ENCODE measurements around the gene B4GALT3.

DNA sequence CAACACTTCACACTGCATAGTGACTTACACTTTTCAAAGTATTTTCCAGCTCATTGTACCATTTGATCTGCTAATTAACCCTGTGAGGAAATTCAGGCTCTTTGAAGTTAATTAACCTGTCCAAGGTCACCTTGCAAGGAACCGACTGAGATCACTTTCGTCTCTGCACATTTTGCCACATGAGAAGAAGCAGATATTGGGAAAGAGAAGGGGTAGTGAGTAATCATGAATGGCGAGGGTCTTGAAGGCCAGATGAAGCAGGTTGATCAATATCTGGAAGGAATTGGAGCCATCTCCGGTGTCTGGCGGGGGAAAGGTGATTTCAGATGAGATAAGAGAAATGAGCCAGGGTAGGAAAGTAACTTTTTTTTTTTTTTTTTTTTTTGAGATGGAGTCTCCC is 42.7 kb upstream of the B4GALT3 start:
- TF ChIP-seq CTCF (IDR thresholded peaks at IDR 0.05) (no peak), POLR2AphosphoS5 (IDR thresholded peaks at IDR 0.05) (no peak), EP300 (IDR thresholded peaks at IDR 0.05; ENCODE audit: low read depth) (no peak)
